ENCODE data around the gene MCMBP.
"Not testable (repeated sequence)": the region's sequence is repeated elsewhere in the genome, so short reads cannot be mapped to it uniquely, and the experiment has no call there.

- not testable (repeated sequence) for TF ChIP-seq CTCF (IDR thresholded peaks at IDR 0.05; ENCODE audit: borderline replicate concordance, extremely low read depth, low read length, poor library complexity, severe bottlenecking); EZH2 (IDR thresholded peaks at IDR 0.05; ENCODE audit: borderline replicate concordance, low read depth, low read length, severe bottlenecking)
Measured at GRCh38 chr10:119869398-119869797, 3.2 kb downstream of the MCMBP start.
